HEK293T (cell line): ENCODE data around the gene EVC2.

ENCODE experiments used
- ARNT ChIP-seq: fragments of 450-650 bp; IDR thresholded peaks from 2 replicates; pipeline ENCODE4 v1.6.1; 2017; ENCODE audit warnings: mild to moderate bottlenecking
- BHLHE40 ChIP-seq: fragments of 450-650 bp; IDR thresholded peaks from 2 replicates; pipeline ENCODE4 v1.6.1; 2016; ENCODE audit warnings: mild to moderate bottlenecking, moderate library complexity, borderline replicate concordance
- CTBP1 ChIP-seq: fragments of 450-650 bp; IDR thresholded peaks from 2 replicates; pipeline ENCODE4 v1.6.1; 2016; ENCODE audit warnings: borderline replicate concordance
- ELF4 ChIP-seq: fragments of 450-650 bp; IDR thresholded peaks from 2 replicates; pipeline ENCODE4 v1.6.1; 2017; ENCODE audit warnings: antibody characterized with exemption
- FOXK2 ChIP-seq: fragments of 450-650 bp; IDR thresholded peaks from 2 replicates; pipeline ENCODE4 v1.6.1; 2016; ENCODE audit warnings: mild to moderate bottlenecking
- FOXM1 ChIP-seq: fragments of 450-650 bp; IDR thresholded peaks from 2 replicates; pipeline ENCODE4 v1.6.1; 2017; ENCODE audit warnings: mild to moderate bottlenecking, borderline replicate concordance
- NFRKB ChIP-seq: fragments of 450-650 bp; IDR thresholded peaks from 2 replicates; pipeline ENCODE4 v1.6.1; 2016; ENCODE audit warnings: mild to moderate bottlenecking, moderate library complexity
- SP1 ChIP-seq: fragments of 450-650 bp; IDR thresholded peaks from 2 replicates; pipeline ENCODE4 v1.6.1; 2017
- SUZ12 ChIP-seq: fragments of 450-650 bp; IDR thresholded peaks from 2 replicates; pipeline ENCODE4 v1.6.1; 2016; ENCODE audit warnings: mild to moderate bottlenecking
- TF ChIP-seq, protein P1 (sequence below): fragments of 450-650 bp; IDR thresholded peaks from 2 replicates; pipeline ENCODE4 v1.6.1; 2016

DNA sequence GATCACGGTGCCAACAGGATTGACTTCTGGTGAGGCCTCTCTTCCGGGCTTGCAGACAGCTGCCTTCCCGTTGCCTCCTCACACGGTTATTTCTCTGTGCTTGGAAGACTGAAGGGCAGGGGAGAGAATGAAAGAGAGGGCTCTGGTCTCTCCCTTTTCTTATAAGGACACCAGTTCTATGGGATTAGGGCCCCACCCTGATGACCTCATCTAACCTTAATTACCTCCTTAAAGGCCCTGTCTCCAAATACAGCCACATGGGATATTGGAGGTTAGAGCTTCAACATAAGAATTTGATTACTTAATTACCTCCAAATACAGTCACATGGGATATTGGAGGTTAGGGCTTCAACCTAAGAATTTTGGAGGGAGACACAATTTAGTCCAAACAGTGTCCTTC, 49.2 kb upstream of the EVC2 start:
- TF ChIP-seq NFRKB (no peak), BHLHE40 (no peak), SP1 (no peak), FOXM1 (no peak), FOXK2 (no peak), ELF4 (no peak), CTBP1 (no peak), SUZ12 (no peak), ARNT (no peak)
- TF ChIP-seq, protein P1, sequence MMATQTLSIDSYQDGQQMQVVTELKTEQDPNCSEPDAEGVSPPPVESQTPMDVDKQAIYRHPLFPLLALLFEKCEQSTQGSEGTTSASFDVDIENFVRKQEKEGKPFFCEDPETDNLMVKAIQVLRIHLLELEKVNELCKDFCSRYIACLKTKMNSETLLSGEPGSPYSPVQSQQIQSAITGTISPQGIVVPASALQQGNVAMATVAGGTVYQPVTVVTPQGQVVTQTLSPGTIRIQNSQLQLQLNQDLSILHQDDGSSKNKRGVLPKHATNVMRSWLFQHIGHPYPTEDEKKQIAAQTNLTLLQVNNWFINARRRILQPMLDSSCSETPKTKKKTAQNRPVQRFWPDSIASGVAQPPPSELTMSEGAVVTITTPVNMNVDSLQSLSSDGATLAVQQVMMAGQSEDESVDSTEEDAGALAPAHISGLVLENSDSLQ = no peak
